HEK293 (cell line): ENCODE measurements around the gene PHYH.
"Not testable (repeated sequence)": the region's sequence is repeated elsewhere in the genome, so short reads cannot be mapped to it uniquely, and the experiment has no call there.

ENCODE experiments used
- PRDM1 ChIP-seq: fragments of 450-650 bp; formaldehyde crosslinking; IDR thresholded peaks from 2 replicates; pipeline ENCODE4; 2016; ENCODE audit warnings: missing biosample characterization, missing genetic modification characterization
- YY2 ChIP-seq: fragments of 450-650 bp; formaldehyde crosslinking; IDR thresholded peaks from 2 replicates; pipeline ENCODE4 v1.5.1; 2016; ENCODE audit warnings: missing biosample characterization, missing genetic modification characterization
- ZBTB7A ChIP-seq: fragments of 450-650 bp; formaldehyde crosslinking; IDR thresholded peaks from 2 replicates; pipeline ENCODE4 v1.5.1; 2016; ENCODE audit warnings: low read depth, missing biosample characterization, missing genetic modification characterization
- ZNF274 ChIP-seq, 2 experiments: fragments of 200-500 bp in 1 of 2; fragments of 450-650 bp in 1 of 2; sonication (Bioruptor generic) in 1 of 2; formaldehyde crosslinking in 1 of 2; IDR thresholded peaks; 2 replicates each; pipeline versions ENCODE4 v1.5.1 to v1.6.1; 2014 to 2016; ENCODE audit warnings: borderline replicate concordance in 1 of 2, inconsistent platforms in 1 of 2, low read length in 1 of 2, missing biosample characterization in 1 of 2, missing genetic modification characterization in 1 of 2
- ZNF366 ChIP-seq: fragments of 450-650 bp; formaldehyde crosslinking; conservative IDR thresholded peaks from 2 replicates; pipeline ENCODE4 v1.5.1; 2016; ENCODE audit warnings: missing biosample characterization, missing genetic modification characterization
- TF ChIP-seq, protein P1 (sequence below): fragments of 450-650 bp; formaldehyde crosslinking; IDR thresholded peaks from 2 replicates; pipeline ENCODE4 v1.5.1; 2016; ENCODE audit warnings: missing biosample characterization, missing genetic modification characterization
- TF ChIP-seq, protein P2 (sequence below): fragments of 450-650 bp; formaldehyde crosslinking; IDR thresholded peaks from 2 replicates; pipeline ENCODE4 v1.5.1; 2016; ENCODE audit warnings: missing biosample characterization, missing genetic modification characterization

DNA sequence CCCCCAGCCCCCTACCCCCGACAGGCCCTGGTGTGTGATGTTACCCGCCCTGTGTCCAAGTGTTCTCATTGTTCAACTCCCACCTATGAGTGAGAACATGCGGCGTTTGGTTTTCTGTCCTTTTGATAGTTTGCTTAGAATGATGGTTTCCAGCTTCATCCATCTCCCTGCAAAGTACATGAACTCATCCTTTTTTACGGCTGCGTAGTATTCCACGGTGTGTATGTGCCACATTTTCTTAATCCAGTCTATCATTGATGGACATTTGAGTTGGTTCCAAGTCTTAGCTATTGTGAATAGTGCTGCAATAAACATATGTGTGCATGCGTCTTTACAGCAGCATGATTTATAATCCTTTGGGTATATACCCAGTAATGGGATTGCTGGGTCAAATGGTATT lies 31.1 kb upstream of the PHYH start:
- TF ChIP-seq, protein P1, sequence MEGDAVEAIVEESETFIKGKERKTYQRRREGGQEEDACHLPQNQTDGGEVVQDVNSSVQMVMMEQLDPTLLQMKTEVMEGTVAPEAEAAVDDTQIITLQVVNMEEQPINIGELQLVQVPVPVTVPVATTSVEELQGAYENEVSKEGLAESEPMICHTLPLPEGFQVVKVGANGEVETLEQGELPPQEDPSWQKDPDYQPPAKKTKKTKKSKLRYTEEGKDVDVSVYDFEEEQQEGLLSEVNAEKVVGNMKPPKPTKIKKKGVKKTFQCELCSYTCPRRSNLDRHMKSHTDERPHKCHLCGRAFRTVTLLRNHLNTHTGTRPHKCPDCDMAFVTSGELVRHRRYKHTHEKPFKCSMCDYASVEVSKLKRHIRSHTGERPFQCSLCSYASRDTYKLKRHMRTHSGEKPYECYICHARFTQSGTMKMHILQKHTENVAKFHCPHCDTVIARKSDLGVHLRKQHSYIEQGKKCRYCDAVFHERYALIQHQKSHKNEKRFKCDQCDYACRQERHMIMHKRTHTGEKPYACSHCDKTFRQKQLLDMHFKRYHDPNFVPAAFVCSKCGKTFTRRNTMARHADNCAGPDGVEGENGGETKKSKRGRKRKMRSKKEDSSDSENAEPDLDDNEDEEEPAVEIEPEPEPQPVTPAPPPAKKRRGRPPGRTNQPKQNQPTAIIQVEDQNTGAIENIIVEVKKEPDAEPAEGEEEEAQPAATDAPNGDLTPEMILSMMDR (tag by site-specific recombination) = not testable (repeated sequence)
- not testable (repeated sequence) for TF ChIP-seq ZNF274 (IDR thresholded peaks at IDR 0.05; ENCODE audit: low read length); ZNF274 (tag by site-specific recombination; IDR thresholded peaks at IDR 0.05; ENCODE audit: borderline replicate concordance); ZBTB7A; PRDM1 (tag by site-specific recombination); ZNF366 (tag by site-specific recombination); YY2 (tag by site-specific recombination)
- TF ChIP-seq, protein P2, sequence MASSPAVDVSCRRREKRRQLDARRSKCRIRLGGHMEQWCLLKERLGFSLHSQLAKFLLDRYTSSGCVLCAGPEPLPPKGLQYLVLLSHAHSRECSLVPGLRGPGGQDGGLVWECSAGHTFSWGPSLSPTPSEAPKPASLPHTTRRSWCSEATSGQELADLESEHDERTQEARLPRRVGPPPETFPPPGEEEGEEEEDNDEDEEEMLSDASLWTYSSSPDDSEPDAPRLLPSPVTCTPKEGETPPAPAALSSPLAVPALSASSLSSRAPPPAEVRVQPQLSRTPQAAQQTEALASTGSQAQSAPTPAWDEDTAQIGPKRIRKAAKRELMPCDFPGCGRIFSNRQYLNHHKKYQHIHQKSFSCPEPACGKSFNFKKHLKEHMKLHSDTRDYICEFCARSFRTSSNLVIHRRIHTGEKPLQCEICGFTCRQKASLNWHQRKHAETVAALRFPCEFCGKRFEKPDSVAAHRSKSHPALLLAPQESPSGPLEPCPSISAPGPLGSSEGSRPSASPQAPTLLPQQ (tag by site-specific recombination) = not testable (repeated sequence)
